Astrocyte (in vitro differentiated cells and primary cell): ENCODE measurements around the gene TRIP12.

Source experiments
- CTCF ChIP-seq: IDR thresholded peaks from 2 replicates; pipeline ENCODE4 v1.5.1; 2011; ENCODE audit warnings: low read depth, mild to moderate bottlenecking, inconsistent platforms, low read length, moderate library complexity; ENCODE audit not compliant: insufficient read depth
- EZH2 ChIP-seq: IDR thresholded peaks from 2 replicates; pipeline ENCODE4 v1.6.1; 2012; ENCODE audit warnings: mild to moderate bottlenecking, low read length, inconsistent platforms; ENCODE audit not compliant: insufficient read depth

GRCh38 chr2:229821316-229821715 is 100.5 kb downstream of the TRIP12 start:
- TF ChIP-seq CTCF: no peak
- no peak for TF ChIP-seq EZH2
